Fibroblast of peridontal ligament (primary cell): Measurements from ENCODE around the gene PDK2.

Experiments used
- DNase-seq: peaks from one replicate; pipeline ENCODE4 v3.0.0-alpha.2; 2010; ENCODE audit errors: extremely low read depth

PDK2 gene

DNA sequence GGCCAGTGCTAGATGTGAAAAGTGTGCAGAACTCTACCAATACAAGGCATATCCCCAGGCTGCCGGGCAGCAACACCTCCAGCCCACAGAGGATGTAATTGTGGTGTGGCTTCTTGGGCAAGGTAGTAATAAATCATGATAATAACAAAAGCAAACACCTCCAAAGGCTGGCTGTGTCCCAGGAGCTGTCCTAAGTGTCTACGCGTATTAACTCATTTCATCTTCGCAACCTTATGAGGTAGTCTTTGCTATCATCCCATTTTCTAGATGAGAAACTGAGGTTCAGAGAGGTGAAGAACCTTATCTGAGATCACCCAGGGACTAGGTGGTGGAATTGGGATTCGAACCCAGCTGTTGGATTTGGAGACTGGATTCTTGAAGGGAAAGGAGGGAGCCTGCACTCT is 5.3 kb downstream of the PDK2 start:
- no peak for DNase-seq

DNA sequence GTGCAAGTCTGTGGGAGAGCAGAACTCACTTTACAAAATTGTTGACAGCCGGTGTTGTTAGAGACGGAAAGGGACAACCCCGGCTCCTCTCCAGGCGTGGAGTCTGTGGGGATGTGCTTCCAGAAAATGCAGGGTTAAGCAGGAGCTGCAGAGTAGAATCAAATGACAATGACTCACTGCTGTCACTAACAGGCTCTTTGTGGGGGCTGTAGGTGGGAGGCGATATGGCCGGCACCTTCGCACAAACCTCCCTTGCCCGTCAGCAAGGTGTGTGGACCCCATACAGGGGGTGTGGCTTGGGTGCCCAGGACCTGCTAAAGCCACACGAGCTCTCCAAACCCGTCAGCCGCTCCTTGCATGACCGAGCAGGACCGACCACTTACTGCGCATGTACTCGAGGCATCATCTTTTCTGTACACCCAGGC is 5.8 kb downstream of the PDK2 start:
- peak; percentile 14 for DNase-seq

DNA sequence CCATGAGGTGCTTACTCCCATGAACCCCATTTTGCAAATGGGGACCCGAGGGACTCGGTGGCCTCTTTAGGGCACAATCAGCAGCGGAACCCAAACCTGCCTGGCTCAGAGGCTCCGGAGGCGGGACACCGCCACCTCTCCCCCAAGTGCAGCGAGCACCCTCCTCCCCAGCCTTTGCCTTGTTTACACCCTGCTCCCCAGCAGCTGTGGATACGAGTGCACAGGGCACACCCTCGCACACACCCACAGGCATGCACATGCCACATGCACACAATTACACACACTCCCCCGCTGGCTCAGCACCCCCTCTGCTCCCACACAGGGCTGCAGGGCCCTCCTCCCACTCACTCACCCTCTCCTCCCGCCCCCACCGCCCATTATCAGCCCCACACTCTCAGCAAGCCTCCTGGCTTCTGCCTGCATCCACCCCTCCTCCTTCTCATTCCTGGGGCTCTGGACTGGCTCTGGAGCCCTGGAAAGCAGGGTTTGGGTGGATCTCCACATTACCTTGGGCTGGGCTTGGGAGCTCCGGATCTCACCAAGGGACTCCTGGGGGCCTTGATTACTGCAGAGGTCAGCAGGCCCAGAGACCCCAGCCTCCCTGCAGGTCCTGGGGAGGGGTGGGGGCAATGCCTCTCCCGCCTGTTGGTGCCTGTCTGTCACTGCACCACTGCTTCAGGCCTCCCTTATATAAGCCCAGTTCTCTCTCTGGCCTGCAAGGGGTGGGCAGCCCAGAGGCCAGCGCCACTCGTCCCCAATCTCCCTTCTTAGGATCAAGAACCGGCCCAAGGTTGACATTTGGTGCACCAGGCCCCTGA is 6.4 kb downstream of the PDK2 start:
- DNase-seq = peak; percentile 44

- no peak for DNase-seq
These were observed 7.2 kb downstream of the PDK2 start for GRCh38 chr17:50102164-50102991.

DNA sequence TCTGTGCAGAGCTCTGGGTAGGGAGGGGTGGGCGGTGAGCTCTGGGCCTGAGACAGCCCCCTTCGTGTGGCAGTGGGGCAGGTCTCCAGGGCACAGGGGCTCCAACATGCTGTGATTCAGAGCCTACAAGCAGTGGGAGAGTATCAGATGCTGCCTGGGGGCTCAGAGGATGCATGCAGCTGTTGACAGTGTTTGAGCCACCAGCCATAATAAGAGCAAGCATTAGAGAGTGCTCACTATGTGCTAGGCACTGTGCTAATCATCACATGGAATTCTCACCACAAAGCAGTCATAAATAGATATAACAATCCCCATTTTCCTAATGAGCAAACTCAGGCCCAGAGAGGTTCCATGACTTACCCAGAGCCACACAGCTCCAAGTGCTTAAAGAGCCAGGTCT is 8.1 kb downstream of the PDK2 start:
- no peak for DNase-seq

DNA sequence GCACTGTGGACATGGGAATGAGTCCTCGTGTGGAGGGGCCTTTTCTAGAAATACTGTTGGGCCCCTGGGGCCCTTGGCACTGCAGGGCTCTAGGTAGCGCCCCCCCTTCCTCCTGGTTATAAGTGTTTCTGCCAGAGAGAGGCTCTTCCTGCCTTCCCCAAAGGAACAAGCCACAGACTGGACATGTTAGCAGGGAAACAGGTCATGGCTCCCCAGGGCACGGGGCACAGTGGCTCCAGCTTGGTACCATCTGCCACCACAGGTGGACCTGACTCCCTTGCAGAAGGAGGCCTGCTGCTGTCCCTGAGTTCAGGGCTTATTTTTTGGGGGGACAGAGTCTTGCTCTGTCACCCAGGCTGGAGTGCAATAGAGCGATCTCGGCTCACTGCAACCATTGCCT is 8.8 kb downstream of the PDK2 start:
- DNase-seq = no peak

DNA sequence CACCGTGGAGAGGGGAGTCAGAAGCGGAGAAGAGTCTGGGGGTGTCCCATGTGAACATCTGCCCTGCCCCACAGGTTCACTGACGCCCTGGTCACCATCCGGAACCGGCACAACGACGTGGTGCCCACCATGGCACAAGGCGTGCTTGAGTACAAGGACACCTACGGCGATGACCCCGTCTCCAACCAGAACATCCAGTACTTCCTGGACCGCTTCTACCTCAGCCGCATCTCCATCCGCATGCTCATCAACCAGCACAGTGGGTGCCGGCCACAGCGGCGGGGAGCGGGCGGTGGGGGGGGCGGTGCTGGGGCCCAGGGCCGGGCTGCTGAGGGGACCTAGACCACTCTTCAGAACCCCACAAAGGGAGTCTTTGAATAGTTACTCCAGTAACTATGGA is 10.7 kb downstream of the PDK2 start:
- no peak for DNase-seq

DNA sequence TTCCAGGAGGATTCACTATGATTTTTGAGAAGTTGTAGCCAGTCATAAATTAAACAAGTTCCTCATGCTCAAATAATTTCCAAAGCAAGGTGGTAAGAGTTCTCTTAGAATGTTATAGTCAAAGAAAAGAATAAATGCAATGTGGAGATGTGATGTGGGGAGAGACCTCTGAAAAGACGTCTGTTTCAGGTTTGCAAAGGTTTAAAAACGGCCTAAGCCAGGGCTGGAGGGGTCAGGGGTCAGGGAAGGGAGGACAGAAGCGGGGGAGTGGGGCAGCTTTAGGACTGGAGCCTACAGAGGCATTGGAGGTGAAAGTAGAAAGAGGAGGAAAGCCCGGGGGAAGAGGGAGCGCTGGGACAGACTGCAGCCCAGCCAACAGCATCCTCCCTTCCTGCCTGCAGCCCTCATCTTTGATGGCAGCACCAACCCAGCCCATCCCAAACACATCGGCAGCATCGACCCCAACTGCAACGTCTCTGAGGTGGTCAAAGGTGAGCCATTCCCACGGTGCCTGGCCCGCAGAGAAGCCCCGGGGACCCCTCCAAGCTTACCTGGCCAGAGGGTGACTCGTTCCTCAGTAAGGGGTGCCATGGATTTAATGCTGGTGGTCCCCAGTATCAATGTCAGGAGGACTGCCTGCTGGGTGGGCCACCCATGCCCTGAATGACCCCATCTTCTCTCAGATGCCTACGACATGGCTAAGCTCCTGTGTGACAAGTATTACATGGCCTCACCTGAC is 11.4 kb downstream of the PDK2 start:
- no peak for DNase-seq

- peak; percentile 46 for DNase-seq
These were observed 12.8 kb downstream of the PDK2 start for GRCh38 chr17:50107790-50108414.

DNA sequence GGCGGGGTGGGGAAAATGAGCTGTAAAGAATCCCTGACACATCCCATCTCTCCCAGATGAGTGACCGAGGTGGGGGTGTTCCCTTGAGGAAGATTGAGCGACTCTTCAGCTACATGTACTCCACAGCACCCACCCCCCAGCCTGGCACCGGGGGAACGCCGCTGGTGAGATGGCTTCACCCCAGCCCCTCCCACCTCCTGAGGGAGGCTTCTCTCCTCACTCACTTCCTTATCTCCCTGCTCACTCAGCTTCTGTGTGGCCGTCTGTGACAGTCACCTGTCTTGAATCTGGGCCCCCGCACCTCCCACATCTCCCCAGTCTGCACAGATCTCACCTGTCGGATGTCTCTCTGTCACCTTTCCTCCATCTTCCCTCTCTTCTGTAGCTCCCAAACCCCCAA is 13.4 kb downstream of the PDK2 start:
- no peak for DNase-seq

- no peak for DNase-seq
These were observed 14.1 kb downstream of the PDK2 start for GRCh38 chr17:50109207-50109606.

DNA sequence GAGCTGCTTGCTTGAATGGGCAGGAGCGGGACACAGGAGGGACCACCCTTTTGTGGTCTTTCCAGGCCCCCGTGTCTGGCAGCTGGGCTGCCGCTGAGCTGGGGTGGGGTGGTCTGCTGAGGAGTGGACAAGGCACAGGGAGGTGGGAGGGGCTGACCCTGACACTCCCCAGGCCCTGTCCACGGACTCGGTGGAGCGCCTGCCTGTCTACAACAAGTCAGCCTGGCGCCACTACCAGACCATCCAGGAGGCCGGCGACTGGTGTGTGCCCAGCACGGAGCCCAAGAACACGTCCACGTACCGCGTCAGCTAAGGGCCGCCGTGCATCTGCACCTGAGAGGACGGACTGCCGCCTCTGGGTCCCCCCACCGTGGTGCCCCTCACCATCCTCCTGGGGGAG is 14.6 kb downstream of the PDK2 start:
- DNase-seq = no peak

GRCh38 chr17:50110591-50111349 is 15.6 kb downstream of the PDK2 start:
- no peak for DNase-seq

DNA sequence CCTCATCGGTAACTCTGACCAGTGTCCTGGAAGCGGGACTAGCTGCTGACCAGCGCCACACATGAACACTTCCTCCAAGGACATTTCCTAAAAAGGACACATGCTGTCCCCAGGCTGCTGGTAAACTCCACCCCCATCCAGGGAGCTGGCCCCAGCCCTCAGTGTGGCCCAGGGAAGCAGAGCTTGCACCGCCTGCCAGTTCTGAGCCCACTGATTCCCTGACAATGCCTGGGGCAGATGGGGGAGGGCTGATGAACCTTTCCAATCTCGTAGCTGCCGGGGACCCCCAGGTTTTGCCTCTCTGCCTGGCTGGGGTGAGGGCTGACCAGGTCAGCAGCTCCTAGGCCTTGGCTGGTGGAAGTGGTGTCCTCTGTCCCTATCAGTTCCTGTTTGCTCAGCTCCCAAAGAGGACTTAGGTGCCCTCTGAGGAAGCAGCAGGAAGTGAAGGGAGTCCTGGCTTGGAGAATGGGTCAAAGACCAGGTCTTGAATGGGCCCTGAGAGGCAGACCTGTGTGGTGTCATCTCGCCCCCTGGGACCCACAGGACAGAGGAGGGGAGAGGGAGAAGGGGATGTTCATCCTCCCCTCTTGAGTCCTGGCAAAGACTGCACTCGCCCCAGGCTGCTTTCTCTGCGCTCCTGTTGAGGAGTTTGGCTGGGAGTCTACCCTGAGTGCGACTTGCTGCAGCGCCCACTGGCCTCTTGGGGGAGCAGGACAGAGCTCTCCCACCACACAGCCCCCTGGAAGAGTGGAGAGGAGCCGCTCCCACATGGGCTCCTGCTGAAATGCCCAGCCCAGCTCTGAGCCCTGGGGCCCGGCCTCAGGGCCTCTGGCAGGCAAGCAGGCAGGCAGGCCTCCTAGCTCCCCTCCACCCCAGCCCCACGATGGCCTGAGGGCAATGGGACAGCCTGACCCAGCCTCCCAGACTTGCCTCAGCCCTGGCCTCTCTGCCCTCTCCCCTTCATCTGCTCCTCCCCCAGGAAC is 16.8 kb downstream of the PDK2 start:
- no peak for DNase-seq

GRCh38 chr17:50112694-50113093 is 17.5 kb downstream of the PDK2 start:
- DNase-seq = no peak

GRCh38 chr17:50113624-50114320 is 18.6 kb downstream of the PDK2 start:
- DNase-seq = no peak

- DNase-seq = no peak
These were observed 19.2 kb downstream of the PDK2 start for GRCh38 chr17:50114401-50114800.

DNA sequence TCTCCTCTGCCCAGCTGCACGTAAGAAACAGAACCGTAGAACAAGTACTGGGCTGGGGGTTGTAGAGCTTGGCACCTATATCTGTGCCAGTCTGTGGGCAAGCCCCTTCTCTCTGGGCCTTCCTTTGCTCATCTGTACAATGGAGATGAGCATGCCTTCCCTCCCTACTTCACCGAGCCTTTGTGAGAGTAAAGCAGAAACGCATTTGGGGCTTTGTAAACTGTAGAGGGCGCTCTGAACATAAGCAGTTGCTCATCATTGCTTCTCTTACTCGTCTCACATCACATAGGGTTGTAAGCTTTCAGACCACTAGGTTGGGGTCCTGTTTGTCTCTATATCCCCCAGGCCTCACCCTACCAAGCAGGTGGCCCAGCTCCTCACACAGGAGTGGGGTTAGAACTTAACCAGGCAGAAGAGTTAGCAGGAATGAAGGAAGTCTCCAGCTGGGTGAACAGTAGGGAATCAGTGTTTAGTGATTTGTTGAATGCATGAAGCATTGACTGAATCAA is 19.8 kb downstream of the PDK2 start:
- peak; percentile 78 for DNase-seq

GRCh38 chr17:50115756-50116155 is 20.6 kb downstream of the PDK2 start:
- no peak for DNase-seq
